ENCODE measurements around the gene TMEM200B.
"Not testable (repeated sequence)": the region's sequence is repeated elsewhere in the genome, so short reads cannot be mapped to it uniquely, and the experiment has no call there.

Gene TMEM200B

GRCh38 chr1:29133861-29134694 lies 10.4 kb upstream of the TMEM200B start:
- DNase-seq = no peak

DNA sequence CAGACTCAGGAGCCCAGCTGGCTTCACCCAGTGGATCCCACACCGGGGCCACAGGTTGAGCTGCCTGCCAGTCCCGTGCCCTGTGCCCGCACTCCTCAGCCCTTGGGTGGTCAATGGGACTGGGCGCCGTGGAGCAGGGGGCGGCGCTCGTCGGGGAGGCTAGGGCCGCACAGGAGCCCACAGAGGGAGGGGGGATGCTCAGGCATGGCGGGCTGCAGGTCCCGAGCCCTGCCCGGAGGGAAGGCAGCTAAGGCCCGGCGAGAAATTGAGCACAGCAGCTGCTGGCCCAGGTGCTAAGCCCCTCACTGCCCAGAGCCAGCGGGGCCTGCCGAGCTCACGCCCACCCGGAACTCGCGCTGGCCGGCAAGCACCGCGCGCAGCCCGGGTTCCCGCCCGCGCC lies 7.4 kb upstream of the TMEM200B start:
- DNase-seq = not testable (repeated sequence)

DNA sequence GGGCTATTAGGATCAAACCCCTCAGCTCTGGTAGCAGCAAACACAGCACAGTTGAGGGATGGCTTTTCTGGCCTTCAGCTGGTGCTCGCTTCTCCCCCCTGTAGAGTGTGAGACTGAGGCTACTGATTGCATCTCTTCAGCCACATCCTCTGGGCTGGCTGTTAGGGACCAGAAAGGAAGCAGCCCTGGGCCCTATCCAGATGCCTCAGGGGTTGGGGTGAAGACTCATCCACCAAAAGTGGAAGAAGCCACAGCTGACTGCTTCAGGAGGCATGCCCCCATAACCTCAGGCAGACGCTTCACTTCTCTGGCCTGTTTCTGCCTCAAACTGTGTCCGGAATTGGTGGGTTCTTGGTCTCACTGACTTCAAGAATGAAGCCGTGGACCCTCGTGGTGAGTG lies 6.2 kb upstream of the TMEM200B start:
- no peak for DNase-seq

GRCh38 chr1:29128739-29129138 lies 5.0 kb upstream of the TMEM200B start:
- DNase-seq = no peak

- DNase-seq = no peak
These were observed 2.5 kb upstream of the TMEM200B start for GRCh38 chr1:29126198-29126597.

GRCh38 chr1:29125788-29126187 lies 2.1 kb upstream of the TMEM200B start:
- no peak for DNase-seq

DNA sequence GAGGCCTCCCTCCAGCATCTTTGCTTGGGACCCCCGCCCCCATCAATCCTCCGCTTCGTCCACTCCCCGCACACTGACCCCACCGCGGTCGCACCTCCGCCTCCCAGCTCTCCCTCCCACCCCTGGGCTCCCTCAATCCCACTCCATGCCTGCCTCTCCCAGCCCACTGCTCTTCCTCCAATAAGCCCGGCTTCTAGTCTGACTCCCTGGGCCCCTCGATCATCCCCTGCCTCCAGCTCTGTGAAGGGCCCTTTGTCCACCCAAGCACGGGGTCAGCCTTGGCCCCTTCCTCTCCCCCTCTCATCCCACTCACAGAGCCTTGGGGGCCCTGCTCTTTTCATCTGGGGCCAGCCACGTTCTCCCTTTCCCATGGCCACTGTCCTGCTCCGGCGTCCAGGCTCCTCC lies 1.5 kb upstream of the TMEM200B start:
- DNase-seq = no peak

GRCh38 chr1:29124366-29125236 lies 898 bp upstream of the TMEM200B start:
- peak; percentile 40 for DNase-seq

DNA sequence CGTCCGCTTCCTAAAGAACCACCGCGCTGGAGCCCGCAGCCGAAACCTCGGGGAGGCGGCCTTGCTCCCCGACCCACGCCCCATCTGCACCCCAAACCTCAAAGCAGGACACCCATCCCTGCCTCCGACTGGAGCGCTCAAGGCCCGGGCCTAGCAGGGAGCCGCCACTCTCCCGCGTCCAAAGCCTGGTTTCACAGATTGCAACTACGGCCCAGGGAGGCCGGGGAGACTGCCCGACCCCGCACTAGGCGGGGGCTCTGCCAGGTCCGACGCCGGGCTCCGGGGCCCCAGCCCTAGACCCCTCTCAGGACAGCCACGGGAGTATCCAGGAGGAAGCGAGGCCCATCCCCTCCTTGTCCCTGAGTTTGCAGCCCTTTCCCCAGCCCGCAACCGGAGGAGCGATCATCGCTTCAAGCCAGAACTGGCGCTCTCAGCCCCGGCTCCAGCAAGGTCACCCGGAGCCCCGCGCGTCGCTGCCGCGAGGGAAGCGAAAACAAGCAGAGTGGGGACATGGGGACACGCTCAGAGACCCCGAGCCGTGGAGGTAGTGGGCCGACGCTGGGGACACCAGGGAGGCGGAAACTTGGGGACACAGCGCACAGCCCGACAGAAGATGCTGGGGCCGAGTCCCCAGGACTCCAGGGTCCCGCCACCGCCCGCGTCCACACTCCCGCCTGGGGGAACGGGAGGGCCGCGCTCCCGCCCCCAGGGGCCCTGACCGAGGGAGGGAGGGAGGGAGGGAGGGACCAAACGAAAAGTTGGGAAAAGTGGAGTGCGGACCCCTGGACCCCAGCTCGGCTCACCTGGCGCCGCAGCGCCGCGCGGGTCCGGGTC lies 433 bp downstream of the TMEM200B start:
- no peak for DNase-seq

DNA sequence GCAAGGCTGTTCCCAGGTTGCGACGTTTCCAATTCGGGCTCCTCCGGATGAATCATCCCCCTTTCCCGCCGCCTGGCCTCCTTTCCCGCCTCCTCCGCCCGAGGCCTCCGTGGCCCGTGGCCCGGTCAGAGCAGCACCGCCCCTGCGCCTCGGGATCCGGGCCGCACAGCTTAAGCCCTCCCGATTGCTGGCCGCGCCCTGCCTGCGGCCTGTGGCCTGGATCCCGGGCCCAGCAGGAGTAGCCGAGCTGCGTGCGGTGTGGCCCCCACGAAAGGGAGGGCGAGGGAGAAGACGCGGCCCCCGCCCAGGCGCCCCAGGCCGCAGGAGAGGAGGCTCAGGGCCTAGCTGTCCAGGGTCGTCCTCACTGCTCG lies 1.0 kb downstream of the TMEM200B start:
- no peak for DNase-seq

DNA sequence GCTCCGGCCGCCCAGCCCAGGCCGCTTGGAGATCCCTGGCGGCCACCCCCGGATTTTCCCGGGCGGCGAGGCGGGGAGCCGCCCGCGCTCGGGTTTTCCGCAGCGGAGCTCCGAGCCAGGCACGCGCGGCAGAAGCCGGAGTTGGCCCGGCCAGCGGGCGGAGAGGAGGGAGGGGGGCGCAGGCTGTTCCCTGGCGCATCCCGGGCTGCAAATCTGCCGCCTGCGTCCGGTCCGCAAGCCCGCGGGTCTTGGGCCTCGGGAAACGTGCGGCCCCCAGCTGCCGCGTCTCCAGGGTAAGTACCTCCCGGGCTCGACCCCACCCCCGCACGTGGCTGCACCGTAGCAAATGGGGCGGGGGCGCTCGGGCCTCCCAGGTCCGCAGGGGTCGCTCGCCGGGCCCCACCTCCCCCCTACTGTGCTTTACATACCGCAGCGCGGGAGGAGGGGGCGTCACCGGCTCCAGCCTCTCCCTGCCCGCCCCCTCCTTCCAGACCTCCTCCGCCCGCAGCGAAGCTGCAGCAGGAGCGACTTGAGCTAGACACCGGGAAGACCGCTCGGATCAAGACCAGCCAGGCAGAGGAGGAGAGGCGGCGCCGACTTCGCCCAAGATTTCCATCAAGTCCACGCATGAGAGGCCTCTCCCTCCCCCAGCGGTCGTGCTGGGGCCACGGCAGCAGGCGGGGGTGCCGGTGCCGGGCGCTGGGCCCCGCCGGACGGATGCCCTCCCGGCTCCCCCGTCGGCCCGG lies 1.6 kb downstream of the TMEM200B start:
- no peak for DNase-seq

- DNase-seq = no peak
These were observed 2.2 kb downstream of the TMEM200B start for GRCh38 chr1:29121516-29121935.

- DNase-seq = peak; percentile 46
These were observed 2.7 kb downstream of the TMEM200B start for GRCh38 chr1:29120947-29121485.

DNA sequence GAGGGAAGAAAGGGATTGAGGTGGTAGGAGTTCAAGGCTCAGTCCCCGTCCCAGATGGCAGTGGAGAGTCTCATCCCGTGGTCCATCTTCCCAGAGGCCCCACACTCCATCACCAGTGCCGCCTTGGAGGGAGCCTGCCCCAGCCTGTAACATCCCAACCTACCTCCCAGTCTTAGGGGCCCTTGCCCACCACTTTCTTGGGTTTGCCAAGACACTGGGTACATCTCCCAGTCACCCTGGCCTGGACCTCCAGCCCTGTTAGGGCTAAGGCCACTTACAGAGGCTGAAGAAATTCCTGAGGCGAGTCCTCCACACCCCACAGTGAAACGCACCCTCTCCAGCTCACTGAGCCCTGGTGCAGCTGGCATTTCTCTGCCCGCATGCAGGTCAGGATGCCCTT lies 3.3 kb downstream of the TMEM200B start:
- no peak for DNase-seq

DNA sequence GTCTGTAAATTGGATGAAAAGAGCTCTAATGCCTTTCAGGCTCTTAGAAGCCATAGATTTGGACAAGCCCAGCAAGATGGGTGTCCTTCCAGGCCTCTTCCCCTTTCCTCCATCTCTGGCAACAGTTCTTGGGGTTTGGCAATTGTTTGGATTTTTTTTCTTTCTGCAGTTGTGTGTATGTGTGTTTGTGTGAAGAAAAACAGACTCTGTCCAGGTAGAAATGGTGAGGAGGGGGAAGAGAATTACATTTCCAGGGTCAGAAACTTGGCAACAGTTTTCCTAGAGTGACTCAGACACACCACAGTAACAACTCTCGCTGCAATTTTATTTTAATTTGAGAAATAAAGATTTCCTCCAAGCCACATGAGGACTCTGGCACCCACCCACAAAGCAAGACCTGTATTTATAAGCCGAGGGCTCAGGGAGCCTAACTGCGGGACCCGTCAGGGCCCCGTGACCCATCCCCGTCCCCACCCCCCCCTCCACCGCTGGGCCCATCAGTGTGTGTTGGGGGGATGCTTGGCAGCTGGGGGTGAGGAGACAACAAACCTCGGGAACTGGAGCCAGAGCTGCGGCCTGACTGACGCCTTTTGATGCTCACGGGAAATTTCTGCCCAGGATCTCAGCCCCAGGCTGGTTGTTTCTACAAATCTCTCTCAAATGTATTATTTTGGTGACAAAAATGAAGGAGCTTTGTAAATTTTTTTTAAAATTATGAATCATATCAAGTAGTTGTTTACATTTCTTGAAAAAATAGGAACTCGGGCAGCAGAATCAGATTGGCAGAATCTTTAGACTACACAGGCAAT lies 4.4 kb downstream of the TMEM200B start:
- no peak for DNase-seq

DNA sequence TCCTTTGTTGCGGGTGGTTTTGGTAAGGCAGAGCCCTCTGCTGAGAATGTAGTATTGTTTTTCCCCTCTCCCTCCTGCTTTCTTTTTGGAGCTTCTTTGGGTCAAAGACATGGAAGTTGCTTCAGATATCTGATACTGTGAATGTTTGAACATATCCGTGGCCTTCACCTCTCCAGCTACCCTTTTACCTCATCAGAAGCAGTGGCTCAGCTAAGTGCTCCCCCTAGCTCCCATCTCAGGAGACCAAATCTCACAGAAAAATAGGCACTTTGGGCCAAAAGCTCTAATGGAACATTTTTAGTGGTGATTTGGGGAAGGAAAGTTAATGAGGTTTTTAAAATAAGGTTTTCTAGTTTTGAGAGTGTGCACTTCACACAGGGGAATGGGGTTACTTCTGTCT lies 6.3 kb downstream of the TMEM200B start:
- no peak for DNase-seq

DNA sequence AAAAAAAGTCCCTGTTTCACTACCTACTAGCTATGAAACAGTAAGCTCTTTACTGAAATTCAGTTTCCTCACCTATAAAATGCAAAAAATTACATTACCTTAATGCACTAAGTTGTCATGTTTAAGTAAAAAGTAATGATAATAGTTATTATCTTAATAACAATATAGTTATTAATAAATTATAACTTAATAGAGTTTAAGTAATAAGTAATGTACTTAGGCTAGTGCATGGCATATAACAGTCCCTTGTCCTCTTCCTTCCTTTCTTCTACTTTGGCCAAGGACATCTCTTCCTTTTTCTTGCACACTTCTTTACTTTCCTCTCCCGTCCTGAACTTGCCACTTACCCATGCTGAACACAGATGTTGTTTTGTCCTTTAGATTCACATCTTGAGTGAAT lies 9.0 kb downstream of the TMEM200B start:
- no peak for DNase-seq

DNA sequence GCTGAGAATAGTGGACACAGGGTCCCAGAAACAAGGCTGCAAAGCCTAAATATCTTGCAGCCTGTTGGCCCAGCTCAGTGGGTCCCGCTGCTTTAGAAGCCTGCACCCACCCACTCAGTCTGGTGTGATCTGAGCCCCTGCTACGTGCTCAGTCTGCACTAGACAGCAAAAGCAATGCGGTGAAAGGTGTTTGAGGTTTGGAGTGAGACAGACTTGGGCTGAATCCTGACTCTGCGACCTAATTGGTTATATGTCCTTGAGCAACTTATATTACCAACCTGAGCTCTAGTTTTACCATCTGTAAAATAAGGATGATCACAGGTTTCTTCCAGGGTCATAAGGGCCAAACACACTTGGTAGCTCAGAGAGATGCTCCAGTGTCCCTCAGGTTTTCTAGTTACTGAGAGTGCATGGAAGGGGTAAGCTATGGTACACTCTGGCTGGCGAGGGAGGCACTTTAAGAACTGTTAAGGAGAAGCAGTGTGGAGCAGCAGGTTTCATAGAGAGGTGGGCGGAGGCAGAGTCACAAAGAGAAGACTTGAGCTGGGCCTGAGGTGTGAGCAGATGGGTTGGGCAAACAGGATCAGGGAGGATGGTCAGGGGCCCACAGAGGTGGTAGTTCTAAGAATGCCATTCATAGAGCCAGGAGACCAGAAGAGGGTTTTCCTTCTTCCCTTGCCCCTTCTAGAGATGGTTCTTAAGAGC lies 10.1 kb downstream of the TMEM200B start:
- DNase-seq = no peak

DNA sequence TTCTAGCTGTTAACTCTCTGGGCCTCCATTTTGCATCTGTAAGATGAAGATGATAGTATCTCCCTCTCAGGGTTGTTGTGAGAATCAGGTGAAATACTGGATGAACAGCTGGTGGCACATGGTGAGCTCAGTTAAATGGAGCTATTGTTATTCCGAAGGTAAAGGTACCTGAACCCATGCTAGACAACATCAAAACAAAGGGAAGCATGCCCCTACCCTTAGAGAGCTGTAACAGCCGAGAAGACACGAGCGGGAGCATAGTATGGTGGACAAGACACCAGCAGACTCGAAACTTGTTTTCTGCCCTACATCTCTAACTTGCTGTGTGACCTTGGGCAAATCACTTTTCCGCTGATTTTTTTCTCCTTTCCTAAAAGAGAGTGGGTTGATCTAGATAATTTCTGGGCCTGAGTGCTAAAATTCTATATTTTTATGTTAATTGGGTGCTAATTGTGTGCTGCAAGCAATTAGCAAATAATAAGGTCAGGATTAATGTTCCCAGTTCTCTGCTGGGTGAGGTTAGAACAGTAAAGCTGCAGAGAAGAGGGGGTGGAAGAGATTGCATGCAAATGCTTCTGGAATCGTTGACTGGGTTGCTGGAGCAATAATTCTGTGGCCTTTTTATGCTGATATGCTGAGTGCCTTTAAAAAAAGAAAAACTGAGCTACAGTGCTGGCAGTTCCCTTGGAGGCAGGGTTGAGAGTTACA lies 10.8 kb downstream of the TMEM200B start:
- DNase-seq = no peak

GRCh38 chr1:29108041-29108440 lies 15.7 kb downstream of the TMEM200B start:
- not testable (repeated sequence) for DNase-seq

Measured in activated CD4-positive, alpha-beta T cell treated with anti-CD3 and anti-CD28 coated beads for 1 hour (primary cell).